Measurements from ENCODE around the gene ASGR1.

The ASGR1 gene, protein sequence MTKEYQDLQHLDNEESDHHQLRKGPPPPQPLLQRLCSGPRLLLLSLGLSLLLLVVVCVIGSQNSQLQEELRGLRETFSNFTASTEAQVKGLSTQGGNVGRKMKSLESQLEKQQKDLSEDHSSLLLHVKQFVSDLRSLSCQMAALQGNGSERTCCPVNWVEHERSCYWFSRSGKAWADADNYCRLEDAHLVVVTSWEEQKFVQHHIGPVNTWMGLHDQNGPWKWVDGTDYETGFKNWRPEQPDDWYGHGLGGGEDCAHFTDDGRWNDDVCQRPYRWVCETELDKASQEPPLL

DNA sequence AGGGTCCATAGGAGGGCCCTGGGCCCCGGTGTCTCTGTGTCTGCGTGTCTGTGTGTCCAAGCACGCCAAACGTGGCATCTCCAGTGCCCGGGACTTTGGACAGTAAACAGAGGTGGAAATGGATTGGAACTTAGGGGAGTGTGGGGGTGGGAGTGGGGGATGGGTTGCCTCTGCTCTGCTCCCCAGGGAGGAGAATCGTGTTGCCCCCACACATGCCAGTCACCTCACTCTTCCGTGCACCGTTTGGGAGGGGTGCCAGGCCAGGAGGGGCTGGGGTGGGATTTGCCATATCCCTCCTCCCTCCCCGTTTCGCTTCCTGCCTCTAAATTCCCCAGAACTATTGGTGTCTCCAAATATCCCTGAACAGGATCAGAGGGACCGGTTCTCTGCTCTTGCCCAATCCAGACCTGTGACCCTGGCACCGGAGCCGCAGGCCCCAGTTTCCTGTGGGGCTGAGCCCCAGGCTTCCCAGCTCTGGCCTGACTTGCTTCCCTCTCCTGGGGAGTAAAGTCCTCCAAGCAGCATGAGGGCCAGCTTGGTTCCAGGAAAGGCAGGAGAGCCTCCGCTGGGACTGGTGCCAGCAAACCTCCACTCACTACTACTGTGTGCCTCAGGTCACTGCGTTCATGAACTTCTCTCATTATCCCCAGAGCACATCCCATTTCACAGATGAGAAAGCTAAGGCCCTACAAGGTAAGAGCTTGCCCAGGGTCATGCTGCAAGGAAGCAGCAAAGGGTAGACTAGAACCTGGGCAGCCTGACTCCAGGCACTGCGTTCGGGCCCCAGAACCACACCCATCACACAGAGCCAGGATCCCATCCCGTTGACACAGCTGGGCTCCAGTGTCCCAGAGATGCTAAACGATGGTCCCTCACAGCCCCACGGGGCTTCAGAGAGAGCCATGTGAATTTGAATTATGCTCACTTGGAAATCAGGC is at the start of gene ASGR1:
ASGR1 (minus strand) TSS at position 54 of the 938 bp plus-strand sequence. CDS start 807 bp downstream, outside the sequence.
- no peak for TF ChIP-seq GATA1 (IDR thresholded peaks at IDR 0.05; ENCODE audit: low read depth, low read length)
- no peak for TF ChIP-seq POLR2A (IDR thresholded peaks at IDR 0.05; ENCODE audit: low read length)
- no peak for DNase-seq

DNA sequence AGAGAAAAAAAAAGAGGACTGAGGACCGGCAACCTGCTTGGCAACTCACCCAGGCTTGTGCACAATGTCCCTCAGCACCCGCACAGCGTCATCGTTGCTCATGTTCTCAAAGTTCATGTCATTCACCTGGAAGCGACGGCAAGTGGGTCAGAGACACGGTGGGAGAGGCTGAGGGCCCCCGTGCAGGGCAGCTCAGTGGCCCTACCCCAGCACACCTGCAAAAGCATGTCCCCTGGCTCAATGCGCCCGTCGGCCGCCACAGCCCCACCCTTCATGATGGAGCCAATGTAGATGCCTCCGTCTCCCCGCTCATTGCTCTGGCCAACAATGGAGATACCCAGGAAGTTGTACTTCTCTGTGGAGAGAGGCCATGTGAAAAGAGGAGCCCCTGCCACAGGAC is 49.8 kb upstream of the ASGR1 start:
- TF ChIP-seq GATA1 (IDR thresholded peaks at IDR 0.05; ENCODE audit: low read depth, low read length): no peak
- no peak for TF ChIP-seq POLR2A (IDR thresholded peaks at IDR 0.05; ENCODE audit: low read length)
- DNase-seq: no peak

DNA sequence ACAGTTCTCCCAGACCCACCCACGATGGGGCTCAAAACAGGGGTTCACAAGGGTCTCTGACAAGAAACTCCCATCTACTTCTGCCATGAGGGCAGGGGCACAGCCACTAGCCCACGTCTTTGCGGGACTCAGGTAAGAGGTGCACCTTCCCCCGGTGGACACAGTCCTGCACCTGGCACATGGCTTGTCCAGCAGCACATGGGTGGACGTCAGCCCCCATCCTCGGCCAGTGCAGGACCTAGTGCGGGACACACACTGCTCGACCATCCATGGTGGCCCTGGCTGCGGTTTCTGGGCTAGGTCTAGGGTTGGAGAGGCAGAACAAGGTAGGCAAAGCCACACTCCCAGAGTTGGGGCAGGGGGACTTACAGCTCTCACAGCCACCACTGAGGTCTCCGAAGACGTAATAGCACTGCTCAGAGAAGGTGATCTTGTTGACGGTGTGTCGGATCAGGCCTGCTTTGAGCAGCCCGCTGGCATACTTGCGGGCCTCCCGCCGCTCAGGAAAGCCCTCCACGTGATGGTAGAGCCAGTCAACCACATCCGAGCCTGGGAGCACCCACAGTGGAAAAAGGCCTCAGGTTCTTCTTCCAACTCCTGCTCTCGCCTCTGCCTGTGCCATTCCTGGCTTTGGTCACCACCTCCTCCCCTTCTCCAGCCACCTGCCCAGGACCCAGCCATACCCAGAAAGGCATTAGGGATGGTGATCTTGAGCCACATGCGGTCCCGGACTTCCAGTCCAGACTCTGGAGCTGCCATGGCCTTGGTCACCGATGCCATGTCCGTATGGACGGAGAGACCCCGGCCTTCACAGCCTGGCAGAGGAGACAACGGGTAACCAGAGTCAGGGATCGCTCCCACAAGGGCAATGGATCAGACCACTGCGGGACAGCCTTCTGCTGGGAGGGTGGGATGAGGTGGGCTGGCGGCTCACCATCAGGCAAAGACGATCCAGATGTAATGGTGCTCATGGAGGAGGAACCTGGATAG is 47.8 kb upstream of the ASGR1 start:
- no peak for TF ChIP-seq POLR2A (IDR thresholded peaks at IDR 0.05; ENCODE audit: low read length)
- TF ChIP-seq GATA1 (IDR thresholded peaks at IDR 0.05; ENCODE audit: low read depth, low read length): no peak
- no peak for DNase-seq

DNA sequence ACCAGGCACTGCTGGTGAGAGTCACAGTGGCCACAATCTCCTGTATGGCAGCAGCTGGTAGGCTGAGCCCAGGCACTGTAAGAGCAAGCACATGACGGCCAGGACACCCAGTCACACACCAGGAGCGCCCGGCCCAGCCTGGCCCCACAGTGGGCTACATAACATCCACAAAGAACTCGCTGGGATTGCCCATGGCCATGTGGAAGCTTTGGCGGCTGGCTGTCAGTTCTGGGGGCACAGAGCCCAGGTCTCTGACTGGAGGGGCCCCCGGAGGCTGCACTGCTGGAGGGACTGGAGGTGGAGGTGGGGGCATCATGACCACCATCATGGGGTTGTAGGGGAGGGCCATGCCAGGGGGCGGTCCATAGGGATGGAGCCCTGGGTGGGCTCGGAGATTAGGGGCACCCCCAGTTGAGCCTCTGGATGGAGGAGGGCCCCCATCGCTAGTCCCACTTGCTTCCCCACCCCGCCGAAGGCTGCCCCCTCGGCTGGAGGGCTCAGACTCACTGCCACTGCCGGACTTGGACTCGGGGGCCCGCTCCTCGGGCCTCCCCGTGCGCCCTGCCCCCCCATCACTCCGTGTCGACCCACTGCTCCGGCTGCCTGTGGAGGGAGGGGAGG is 46.7 kb upstream of the ASGR1 start:
- TF ChIP-seq GATA1 (IDR thresholded peaks at IDR 0.05; ENCODE audit: low read depth, low read length) (no peak), POLR2A (IDR thresholded peaks at IDR 0.05; ENCODE audit: low read length) (no peak)

DNA sequence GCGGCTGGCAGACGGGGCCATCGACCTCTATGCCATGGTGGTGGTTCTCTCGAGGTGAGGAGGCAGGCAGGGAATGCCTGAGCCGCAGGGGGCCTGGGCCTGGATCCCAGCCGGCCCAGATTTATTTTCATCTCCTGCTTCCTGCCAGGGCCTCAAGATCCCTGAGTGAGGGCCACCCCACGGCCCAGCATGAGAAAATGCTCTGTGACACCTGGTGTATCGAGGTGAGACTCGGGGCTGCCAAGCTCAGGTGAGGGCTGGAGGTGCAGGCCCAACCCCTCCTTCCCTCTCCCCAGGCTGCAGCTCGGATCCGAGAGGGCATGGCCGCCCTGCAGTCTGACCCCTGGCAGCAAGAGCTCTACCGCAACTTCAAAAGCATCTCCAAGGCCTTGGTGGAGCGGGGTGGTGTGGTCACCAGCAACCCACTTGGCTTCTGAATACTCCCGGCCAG is 45.5 kb upstream of the ASGR1 start:
- TF ChIP-seq POLR2A (IDR thresholded peaks at IDR 0.05; ENCODE audit: low read length) (no peak), GATA1 (IDR thresholded peaks at IDR 0.05; ENCODE audit: low read depth, low read length) (no peak)
- DNase-seq: no peak

More for the DNA sequence above, 46.7 kb upstream of the ASGR1 start:
- no peak for DNase-seq

DNA sequence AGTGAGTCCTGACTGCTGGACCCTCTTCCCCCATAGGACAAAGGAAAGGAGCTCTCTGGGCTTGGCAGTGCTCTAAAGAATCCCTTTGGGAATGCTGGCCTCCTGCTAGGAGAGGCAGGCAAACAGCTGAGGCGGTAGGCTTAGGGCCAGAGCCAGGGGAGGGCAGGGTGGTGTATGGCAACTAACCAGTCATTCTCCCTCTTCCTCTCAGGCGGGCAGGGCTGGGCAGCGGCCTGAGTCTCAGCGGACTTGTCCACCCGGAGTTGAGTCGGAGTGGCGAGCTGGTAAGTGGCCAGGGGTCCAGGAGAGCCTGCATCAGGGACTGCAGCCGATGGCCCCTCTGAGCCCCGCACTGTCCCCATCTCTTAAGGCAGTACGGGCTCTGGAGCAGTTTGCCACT is 44.9 kb upstream of the ASGR1 start:
- DNase-seq: no peak
- TF ChIP-seq GATA1 (IDR thresholded peaks at IDR 0.05; ENCODE audit: low read depth, low read length) (no peak), POLR2A (IDR thresholded peaks at IDR 0.05; ENCODE audit: low read length) (no peak)

DNA sequence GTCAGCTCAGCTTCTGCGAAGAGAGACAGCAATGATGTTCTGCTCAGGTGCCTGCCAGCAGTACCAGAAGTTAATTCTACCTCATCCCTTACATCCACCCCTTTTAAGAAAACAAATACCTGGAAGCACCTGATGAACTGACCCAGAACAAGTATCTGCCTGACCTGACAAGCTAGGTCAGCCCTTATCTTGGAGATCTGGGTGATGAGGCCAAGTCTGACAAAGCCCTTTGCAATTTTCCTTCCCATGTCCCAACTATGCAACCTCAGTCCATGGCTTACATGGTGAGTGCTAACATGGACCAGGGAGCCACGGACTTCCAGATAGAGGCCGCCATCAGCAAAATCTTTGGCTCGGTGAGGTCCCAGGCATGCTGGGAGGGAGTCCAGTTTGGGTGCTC is 44.2 kb upstream of the ASGR1 start:
- no peak for DNase-seq

DNA sequence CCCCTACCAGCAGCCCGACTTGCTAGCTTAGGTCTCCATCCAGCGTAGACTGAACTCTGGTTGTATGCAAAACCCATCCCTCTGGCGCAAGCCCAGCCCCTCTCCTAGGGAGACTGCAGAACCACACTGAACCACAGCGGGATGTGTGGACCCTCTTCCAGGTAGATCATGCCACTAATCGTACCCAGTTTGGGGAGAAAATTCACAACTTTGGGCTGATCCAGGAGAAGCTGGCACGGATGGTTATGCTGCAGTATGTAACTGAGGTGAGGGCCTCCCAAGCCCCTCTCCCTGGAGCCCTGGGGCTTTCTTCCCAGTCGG is 43.8 kb upstream of the ASGR1 start:
- TF ChIP-seq POLR2A (IDR thresholded peaks at IDR 0.05; ENCODE audit: low read length) (peak; percentile 22), GATA1 (IDR thresholded peaks at IDR 0.05; ENCODE audit: low read depth, low read length) (no peak)
- no peak for DNase-seq

More for the DNA sequence above, 44.2 kb upstream of the ASGR1 start:
- TF ChIP-seq GATA1 (IDR thresholded peaks at IDR 0.05; ENCODE audit: low read depth, low read length): no peak
- no peak for TF ChIP-seq POLR2A (IDR thresholded peaks at IDR 0.05; ENCODE audit: low read length)

DNA sequence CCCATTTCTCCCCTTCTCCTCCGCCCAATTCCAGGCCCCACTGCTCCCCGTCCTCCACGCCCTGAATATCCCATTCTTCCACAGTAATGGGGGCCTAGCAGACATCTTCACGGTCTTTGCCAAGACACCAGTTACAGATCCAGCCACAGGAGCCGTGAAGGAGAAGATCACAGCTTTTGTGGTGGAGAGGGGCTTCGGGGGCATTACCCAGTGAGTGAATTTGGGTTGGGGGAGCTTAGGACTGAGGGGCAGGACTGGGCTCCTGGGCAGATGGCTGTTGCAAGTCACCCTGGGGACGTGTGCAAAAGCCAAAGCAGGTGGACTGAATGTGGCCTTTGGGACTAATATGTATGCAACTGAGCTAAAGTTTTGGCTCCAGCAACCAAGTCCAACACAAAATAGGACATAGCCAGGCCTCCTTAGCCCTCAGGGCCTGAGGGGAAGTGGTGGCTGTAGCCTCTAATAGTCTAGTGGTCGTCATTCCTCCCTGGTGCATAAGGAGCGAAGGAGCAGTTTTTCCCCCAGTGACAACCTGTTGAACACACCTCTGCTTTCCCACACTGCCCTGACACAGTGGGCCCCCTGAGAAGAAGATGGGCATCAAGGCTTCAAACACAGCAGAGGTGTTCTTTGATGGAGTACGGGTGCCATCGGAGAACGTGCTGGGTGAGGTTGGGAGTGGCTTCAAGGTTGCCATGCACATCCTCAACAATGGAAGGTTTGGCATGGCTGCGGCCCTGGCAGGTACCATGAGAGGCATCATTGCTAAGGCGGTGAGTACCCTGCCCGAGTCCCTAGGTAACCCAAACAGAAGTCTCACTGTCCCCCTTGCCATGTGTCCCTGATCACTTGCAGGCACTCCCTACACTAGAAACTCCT is 43.2 kb upstream of the ASGR1 start:
- TF ChIP-seq GATA1 (IDR thresholded peaks at IDR 0.05; ENCODE audit: low read depth, low read length) (no peak), POLR2A (IDR thresholded peaks at IDR 0.05; ENCODE audit: low read length) (peak; percentile 32)
- no peak for DNase-seq

DNA sequence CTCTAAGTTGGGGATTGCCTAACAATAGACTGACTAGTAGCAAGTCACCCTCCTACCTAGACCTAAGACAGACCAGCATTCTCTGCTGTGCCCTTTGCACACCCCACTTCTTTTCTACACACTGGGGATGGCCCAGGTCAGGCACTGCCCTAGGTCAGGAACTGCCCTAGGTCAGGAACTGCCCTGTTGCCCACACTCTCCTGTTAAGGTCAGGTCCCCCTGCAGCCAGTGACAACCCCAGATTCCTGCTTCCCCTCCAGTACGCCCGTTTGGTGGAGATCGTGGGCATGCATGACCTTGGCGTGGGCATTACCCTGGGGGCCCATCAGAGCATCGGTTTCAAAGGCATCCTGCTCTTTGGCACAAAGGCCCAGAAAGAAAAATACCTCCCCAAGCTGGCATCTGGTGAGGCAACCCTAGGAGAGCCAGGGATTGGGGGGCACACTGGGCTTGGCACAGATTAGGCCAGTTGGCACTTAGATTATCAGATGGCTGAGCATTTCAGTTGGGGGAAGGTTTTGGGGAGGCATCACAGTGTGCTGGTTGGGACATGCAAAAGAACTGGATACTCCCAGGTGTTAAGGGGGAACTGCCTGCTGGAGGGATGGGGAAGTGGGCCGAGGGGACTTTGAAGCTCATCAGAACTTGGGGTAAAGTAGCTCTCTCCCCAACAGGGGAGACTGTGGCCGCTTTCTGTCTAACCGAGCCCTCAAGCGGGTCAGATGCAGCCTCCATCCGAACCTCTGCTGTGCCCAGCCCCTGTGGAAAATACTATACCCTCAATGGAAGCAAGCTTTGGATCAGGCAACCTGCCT is 42.3 kb upstream of the ASGR1 start:
- DNase-seq: no peak
- TF ChIP-seq GATA1 (IDR thresholded peaks at IDR 0.05; ENCODE audit: low read depth, low read length) (no peak), POLR2A (IDR thresholded peaks at IDR 0.05; ENCODE audit: low read length) (peak; percentile 36)

DNA sequence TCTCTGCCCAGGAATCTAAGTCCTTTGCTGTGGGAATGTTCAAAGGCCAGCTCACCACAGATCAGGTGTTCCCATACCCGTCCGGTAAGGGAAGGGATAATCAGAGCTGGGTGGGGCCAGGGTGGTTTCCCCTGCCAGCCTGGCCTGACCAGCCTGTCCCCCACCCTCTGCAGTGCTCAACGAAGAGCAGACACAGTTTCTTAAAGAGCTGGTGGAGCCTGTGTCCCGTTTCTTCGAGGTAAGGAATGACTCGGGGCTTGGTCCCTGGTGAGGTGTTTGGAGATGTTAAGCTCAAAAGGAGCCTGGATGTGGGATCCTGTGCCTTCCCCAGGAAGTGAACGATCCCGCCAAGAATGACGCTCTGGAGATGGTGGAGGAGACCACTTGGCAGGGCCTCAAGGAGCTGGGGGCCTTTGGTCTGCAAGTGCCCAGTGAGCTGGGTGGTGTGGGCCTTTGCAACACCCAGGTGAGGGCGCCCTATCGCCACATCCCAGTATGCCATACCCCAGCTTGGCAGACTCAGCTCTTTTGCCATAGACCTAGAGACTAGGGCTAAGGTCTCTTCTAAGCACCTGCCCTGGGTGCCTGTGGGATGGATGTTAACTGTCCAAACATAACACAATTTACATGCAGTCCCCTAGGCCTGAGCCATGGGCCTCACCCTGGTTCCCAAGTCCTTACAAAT is 41.6 kb upstream of the ASGR1 start:
- TF ChIP-seq POLR2A (IDR thresholded peaks at IDR 0.05; ENCODE audit: low read length) (no peak), GATA1 (IDR thresholded peaks at IDR 0.05; ENCODE audit: low read depth, low read length) (no peak)

More for the DNA sequence above, 41.6 kb upstream of the ASGR1 start:
- DNase-seq: peak; percentile 78 to 81
